Mucosa of descending colon (tissue), 3 donors: ENCODE measurements around the gene CCDC102B. TPM values are rescaled to one million over a fixed set of nuclear protein-coding genes. Genes with fewer than 3 reads are reported as not detected.
"Not testable (repeated sequence)": the region's sequence is repeated elsewhere in the genome, so short reads cannot be mapped to it uniquely, and the experiment has no call there.

Experiments used
- ATAC-seq: fragments of 200-7000 bp; cut with Tn5 transposase; one replicate; pipeline ENCODE4 v1.9.1; 2020; ENCODE audit warnings: mild to moderate bottlenecking, moderate library complexity
- DNase-seq, 3 donors: peaks; one replicate each; pipeline ENCODE4 v3.0.0-alpha.2; 2020
- H3K36me3 ChIP-seq: fragments of 200-600 bp; one replicate; pipeline ENCODE4 v1.8.0; 2021; ENCODE audit warnings: low read depth, mild to moderate bottlenecking
- H3K4me1 ChIP-seq: fragments of 200-600 bp; one replicate; pipeline ENCODE4 v1.8.0; 2021; ENCODE audit warnings: low read depth, mild to moderate bottlenecking
- H3K4me3 ChIP-seq: fragments of 200-600 bp; one replicate; pipeline ENCODE4 v1.8.0; 2021; ENCODE audit warnings: mild to moderate bottlenecking
- H3K9me3 ChIP-seq: fragments of 200-600 bp; one replicate; pipeline ENCODE4 v1.8.0; 2021; ENCODE audit warnings: mild to moderate bottlenecking
- intact Hi-C, 2 donors: fragments of 100-400 bp; cut with DNase I in 1 of 2; cut with micrococcal nuclease in 1 of 2; formaldehyde crosslinking; loops; one replicate each; pipeline versions ENCODE4 v1.11.0 to v1.11.1; 2022; cut with DNase I, micrococcal nuclease
- total RNA-seq, 3 donors: library from RNA; stranded (reverse); fragmentation: NEBNext Ultra II Directional in 2 of 3; extraction: Animal tissue kit (Norgen Biotek cat#: 25700) in 2 of 3; gene quantifications; one replicate each; pipeline versions ENCODE4 v1.2.1 to v1.2.4, GENCODE V29; 2021 to 2023
- TF ChIP-seq, protein P1 (sequence below): fragments of 200-600 bp; IDR thresholded peaks from one replicate; pipeline ENCODE4 v1.8.0; 2022; ENCODE audit warnings: antibody characterized with exemption, mild to moderate bottlenecking
- donor health status: DM: no; HTN: no; CAD: no; lungs with moderate emphysema.
- donor health status: DM: no; HTN: no; CAD: no.
- donor health status: DM: no; HTN: yes; CAD: no.

The CCDC102B gene
- total RNA-seq, 3 donors from 2014 or later, result 3.0 to 4.5 (median 4.3) TPM

DNA sequence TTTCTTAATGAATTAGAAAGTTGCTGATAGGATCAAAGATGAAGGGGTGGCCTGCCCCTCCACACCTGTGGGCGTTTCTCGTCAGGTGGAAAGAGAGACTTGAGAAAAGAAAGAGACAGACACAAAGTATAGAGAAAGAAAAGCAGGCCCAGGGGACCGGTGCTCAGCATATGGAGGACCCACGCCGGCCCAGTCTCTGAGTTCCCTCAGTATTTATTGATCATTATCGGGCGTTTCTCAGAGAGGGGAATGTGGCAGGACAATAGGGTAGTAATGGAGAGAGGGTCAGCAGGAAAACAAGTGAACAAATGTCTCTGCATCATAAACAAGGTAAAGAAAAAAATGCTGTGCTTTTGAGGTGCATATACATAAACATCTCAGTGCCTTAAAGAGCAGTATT is 144.3 kb downstream of the CCDC102B start:
- intact Hi-C loops, result no loop called here
- no peak for DNase-seq
- H3K4me3 ChIP-seq, result no peak overlapping the region
- no peak for ATAC-seq
- TF ChIP-seq, protein P1, sequence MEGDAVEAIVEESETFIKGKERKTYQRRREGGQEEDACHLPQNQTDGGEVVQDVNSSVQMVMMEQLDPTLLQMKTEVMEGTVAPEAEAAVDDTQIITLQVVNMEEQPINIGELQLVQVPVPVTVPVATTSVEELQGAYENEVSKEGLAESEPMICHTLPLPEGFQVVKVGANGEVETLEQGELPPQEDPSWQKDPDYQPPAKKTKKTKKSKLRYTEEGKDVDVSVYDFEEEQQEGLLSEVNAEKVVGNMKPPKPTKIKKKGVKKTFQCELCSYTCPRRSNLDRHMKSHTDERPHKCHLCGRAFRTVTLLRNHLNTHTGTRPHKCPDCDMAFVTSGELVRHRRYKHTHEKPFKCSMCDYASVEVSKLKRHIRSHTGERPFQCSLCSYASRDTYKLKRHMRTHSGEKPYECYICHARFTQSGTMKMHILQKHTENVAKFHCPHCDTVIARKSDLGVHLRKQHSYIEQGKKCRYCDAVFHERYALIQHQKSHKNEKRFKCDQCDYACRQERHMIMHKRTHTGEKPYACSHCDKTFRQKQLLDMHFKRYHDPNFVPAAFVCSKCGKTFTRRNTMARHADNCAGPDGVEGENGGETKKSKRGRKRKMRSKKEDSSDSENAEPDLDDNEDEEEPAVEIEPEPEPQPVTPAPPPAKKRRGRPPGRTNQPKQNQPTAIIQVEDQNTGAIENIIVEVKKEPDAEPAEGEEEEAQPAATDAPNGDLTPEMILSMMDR, result no peak
- no peaks in the 10 kb centered on the region for H3K4me1 ChIP-seq
- H3K9me3 ChIP-seq, result no peaks in the 10 kb centered on the region
- no peaks in the 10 kb centered on the region for H3K36me3 ChIP-seq

DNA sequence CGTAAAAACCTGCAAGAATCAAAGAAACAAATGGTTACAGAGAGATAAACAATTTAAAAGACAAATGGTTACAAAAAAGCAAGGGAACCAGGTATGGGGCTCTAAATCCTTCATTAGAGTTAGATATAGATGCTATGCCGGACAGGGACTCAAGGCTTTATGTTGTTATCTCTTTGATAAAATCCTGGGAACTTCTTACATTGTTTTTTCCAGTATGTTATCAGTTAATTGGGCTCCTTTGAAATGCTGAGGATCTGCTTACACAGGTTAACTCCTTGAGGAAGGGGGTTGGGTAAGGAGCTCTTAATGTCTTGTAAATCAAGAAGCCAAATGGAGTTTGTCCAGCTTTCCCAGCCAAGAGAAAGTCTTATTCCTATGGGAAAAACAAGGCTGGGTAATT is 146.0 kb downstream of the CCDC102B start:
- H3K4me1 ChIP-seq, H3K9me3 ChIP-seq, H3K36me3 ChIP-seq, DNase-seq, ATAC-seq, intact Hi-C loops, H3K4me3 ChIP-seq: not testable (repeated sequence)

DNA sequence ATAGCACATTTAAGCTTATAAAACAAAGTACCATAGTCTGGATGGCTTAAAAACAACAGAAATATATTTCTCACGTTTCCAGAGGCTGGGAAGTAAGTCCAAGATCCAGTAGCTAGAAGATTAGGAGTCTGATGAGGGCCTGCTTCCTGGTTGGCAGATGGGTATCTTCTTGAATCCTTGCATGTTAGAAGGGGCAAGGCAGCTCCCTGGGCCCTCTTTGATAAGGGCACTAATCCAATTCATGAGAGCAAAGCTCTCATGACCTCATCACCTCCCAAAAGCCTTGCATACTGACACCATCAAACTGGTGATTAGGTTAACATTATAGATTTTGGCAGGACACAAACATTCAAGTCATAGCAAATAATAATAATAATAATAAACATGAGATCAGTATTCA is 146.4 kb downstream of the CCDC102B start:
- Histone ChIP-seq H3K4me3 (no peak overlapping the region), H3K4me1 (no peaks in the 10 kb centered on the region), H3K36me3 (no peaks in the 10 kb centered on the region), H3K9me3 (no peaks in the 10 kb centered on the region)
- intact Hi-C loops, result no loop called here
- TF ChIP-seq, protein P1, result no peak
- DNase-seq (no peak), ATAC-seq (no peak)

DNA sequence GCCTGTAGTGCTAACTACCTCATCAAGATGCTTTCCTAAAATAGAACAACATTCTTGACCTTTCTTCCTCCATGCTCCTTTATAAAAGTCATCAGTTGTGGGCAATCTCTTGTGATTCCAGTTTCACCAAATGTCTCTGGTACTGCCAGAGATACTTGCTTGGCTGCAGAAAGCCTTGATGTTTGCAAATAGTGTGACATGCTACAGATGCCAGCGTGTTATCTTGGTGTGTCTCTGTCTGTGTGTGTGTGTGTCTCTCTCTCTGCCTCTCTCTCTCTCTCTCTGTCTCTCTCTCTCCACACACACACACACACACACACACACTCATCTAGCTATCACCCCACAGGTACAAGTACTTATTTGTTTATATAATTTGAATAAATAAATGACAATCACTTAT is 146.9 kb downstream of the CCDC102B start:
- TF ChIP-seq, protein P1, result no peak
- Histone ChIP-seq H3K4me1 (no peaks in the 10 kb centered on the region), H3K36me3 (no peaks in the 10 kb centered on the region), H3K9me3 (no peaks in the 10 kb centered on the region), H3K4me3 (no peak overlapping the region)
- intact Hi-C loops, result no loop called here
- no peak for DNase-seq
- ATAC-seq, result no peak

DNA sequence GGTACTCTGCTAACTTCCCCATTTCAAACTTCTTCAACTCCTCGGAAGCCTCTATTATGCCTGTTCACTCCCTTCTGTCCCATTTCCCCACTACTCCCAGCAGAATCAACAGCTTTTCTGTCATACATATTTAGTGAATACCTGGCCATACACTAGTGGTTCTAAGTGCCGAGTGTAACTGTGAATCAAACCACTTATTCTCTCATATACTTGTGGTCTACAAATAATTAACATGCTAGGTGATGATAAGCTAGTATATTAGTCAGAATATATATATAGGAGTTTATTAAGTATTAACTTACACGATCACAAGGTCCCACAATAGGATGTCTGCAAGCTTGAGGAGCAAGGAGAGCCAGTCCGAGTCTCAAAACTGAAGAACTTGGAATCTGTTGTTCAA is 150.7 kb downstream of the CCDC102B start:
- no peaks in the 10 kb centered on the region for H3K9me3 ChIP-seq
- TF ChIP-seq, protein P1, result no peak
- H3K36me3 ChIP-seq, result no peaks in the 10 kb centered on the region
- H3K4me1 ChIP-seq, result no peaks in the 10 kb centered on the region
- no peak for DNase-seq
- no peak for ATAC-seq
- no peak overlapping the region for H3K4me3 ChIP-seq
- intact Hi-C loops, result no loop called here

DNA sequence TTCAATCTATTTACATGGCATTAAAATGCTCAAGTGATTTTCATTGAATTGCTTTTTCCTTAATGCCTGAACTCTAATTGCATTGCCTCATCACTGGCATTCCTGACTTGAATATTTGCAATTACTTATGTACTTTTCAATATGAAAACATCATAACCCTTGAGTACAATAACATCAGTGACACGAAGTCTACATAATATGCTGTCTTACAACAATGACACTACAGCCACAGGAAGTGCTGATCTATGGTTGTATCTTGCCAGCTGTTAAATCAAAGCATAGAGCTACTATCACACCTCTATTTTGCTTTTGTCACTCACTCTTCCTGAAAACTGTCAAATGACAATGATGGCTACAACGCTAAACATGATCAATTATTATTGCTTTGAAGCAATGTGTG is 156.9 kb downstream of the CCDC102B start:
- Histone ChIP-seq H3K9me3 (no peaks in the 10 kb centered on the region), H3K4me1 (no peaks in the 10 kb centered on the region), H3K4me3 (no peak overlapping the region), H3K36me3 (no peaks in the 10 kb centered on the region)
- intact Hi-C loops, result no loop called here
- no peak for ATAC-seq
- DNase-seq, result no peak
- TF ChIP-seq, protein P1, result no peak
